ENCODE results near the gene CORO1C.

The CORO1C gene

GRCh38 chr12:108642269-108642870, 88.9 kb downstream of the CORO1C start:
- Histone ChIP-seq H3K36me3 (ENCODE audit: insufficient read depth, low read length) (peaks cover 8% of the 10 kb centered on the region), H3K9ac (ENCODE audit: low read depth, low read length) (no peak overlapping the region), H3K4me1 (ENCODE audit: insufficient read depth, low read length) (peaks cover 28% of the 10 kb centered on the region)

DNA sequence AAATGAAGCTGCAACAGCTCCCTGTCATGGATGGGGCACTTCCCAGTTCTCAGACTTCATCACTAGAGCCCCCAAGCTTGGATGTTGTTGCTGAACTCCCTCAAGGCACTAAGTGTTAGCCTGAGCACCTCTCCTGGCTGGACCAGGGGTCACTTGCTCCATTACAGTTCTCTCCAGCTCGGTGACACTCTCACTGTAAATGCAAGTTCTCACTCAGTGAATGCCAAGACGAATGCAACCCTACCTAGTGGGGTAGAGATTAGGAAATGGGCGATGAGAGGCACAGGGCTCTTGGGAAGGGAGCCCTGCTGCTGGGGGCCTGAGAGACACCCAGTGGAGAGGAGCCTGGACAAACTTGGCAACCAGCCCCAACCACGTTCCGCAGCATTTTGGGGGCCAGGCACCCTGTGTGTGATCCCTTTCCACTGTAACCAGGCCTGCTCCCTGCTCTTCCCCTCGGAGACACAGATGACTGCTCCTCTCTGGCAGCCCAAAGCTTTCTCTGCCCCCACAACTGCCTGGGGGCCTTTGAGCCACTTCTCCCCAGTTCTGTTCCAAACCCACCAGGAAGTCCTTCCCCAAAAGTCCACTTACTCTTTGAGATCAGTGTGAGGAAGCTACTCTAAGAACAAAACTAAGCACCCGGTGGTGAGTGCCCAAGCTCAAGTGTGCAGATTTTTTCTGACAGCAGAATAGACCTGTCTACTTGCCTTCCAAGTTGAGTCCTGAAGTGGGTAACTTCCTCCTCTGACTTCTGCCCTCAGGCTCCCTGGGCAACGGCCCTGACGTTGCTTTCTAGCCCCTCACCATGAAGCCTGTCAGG, 89.7 kb downstream of the CORO1C start:
- Histone ChIP-seq H3K9me3 (ENCODE audit: control insufficient read depth, insufficient read depth, low read length) (no peaks in the 10 kb centered on the region), H3K9ac (ENCODE audit: low read depth, low read length) (no peak overlapping the region), H3K36me3 (ENCODE audit: insufficient read depth, low read length) (peaks cover 8% of the 10 kb centered on the region), H3K4me1 (ENCODE audit: insufficient read depth, low read length) (peaks cover 33% of the 10 kb centered on the region)

More at GRCh38 chr12:108642269-108642870, 88.9 kb downstream of the CORO1C start:
- H3K9me3 ChIP-seq (ENCODE audit: control insufficient read depth, insufficient read depth, low read length) = no peaks in the 10 kb centered on the region

GRCh38 chr12:108640802-108641445, 90.4 kb downstream of the CORO1C start:
- Histone ChIP-seq H3K9ac (ENCODE audit: low read depth, low read length) (no peak overlapping the region), H3K4me1 (ENCODE audit: insufficient read depth, low read length) (peaks cover 33% of the 10 kb centered on the region), H3K9me3 (ENCODE audit: control insufficient read depth, insufficient read depth, low read length) (no peaks in the 10 kb centered on the region), H3K36me3 (ENCODE audit: insufficient read depth, low read length) (peaks cover 5% of the 10 kb centered on the region)

DNA sequence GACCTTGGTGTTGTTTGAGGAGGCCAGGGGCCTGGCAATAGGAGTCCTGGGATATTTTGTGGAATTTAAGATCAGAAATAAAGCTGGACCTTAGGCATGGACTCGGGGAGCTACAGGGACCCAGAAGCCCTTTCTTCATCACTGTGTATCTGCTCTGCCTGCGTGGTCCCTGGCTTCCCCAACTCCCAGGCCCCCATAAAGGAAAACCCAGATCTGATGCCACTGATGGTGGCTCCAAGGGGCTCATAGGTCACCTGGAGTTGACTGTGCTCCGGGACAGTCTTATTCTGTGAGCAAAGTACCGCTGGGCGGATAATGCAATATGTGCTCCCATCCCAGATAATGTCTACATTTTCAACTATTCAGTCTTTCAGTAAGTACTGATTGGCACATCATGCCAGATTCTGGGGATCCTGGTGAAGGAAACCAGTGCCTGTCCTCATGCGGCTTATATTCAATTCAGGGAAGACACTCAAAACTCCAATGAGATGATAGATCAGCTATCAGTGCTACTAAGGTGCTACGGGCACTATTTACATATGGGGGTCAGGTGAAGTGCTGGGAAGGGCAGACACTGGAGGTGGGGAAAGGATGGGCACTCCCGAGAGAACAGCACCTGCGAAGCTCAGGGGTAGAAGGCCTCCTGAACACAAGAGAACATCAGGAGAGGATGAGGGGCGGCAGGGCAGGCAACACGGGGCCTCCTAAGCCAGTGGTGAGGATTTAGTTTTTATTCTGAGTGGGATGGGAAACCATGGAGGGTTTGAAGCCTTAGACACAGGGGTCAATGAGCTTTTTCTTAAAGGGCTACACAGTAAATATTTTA, 92.1 kb downstream of the CORO1C start:
- Histone ChIP-seq H3K9me3 (ENCODE audit: control insufficient read depth, insufficient read depth, low read length) (no peaks in the 10 kb centered on the region), H3K4me1 (ENCODE audit: insufficient read depth, low read length) (peaks cover 45% of the 10 kb centered on the region), H3K36me3 (ENCODE audit: insufficient read depth, low read length) (0 out of 2 replicates have a peak, but pooled peaks cover 2% of the 10 kb centered on the region), H3K9ac (ENCODE audit: low read depth, low read length) (no peak overlapping the region)

- Histone ChIP-seq H3K4me1 (ENCODE audit: insufficient read depth, low read length) (peaks cover 51% of the 10 kb centered on the region), H3K36me3 (ENCODE audit: insufficient read depth, low read length) (0 out of 2 replicates have a peak, but pooled peaks cover 2% of the 10 kb centered on the region), H3K9ac (ENCODE audit: low read depth, low read length) (peak overlapping the region; percentile 1; the same call in 1 of the 2 replicates), H3K9me3 (ENCODE audit: control insufficient read depth, insufficient read depth, low read length) (no peaks in the 10 kb centered on the region)
Observed at GRCh38 chr12:108638141-108638827, 93.0 kb downstream of the CORO1C start.

DNA sequence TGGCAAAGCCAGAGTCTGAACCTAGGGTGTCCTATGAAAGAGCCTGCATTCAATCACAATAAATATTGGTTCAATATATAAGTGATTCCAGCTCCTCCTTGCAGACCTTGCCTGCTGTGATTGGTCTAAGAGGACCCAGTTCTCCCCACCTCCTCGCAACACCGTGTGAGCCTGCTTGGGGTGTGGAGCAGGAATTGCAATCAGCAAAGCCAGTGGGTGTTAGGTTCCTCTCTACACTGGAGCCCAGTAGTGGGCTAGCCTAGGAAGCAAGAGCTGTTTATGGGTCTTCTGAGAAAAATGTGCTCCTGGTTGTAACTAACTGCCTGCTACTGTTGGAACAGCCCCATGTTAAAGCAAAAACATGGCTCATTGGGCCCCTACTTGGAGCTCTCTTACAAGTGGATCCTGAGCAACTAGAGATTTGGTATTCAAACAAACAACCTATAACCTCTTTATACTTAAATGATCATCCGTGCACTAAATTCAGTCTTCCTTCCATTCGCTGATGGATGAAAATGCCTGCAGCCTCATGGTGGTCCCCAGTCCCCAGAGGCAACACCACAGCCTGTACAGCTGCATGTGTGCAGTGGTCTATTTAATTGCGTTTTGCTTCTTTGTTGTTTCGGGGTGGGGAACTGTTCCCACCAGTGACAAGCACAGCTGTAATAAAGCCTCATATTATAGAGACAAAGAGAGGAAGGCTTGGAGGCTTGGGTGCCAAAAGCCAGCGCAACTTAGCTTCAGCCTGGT, 93.9 kb downstream of the CORO1C start:
- Histone ChIP-seq H3K9me3 (ENCODE audit: control insufficient read depth, insufficient read depth, low read length) (no peaks in the 10 kb centered on the region), H3K9ac (ENCODE audit: low read depth, low read length) (no peak overlapping the region), H3K36me3 (ENCODE audit: insufficient read depth, low read length) (no peaks in the 10 kb centered on the region), H3K4me1 (ENCODE audit: insufficient read depth, low read length) (peaks cover 51% of the 10 kb centered on the region)

DNA sequence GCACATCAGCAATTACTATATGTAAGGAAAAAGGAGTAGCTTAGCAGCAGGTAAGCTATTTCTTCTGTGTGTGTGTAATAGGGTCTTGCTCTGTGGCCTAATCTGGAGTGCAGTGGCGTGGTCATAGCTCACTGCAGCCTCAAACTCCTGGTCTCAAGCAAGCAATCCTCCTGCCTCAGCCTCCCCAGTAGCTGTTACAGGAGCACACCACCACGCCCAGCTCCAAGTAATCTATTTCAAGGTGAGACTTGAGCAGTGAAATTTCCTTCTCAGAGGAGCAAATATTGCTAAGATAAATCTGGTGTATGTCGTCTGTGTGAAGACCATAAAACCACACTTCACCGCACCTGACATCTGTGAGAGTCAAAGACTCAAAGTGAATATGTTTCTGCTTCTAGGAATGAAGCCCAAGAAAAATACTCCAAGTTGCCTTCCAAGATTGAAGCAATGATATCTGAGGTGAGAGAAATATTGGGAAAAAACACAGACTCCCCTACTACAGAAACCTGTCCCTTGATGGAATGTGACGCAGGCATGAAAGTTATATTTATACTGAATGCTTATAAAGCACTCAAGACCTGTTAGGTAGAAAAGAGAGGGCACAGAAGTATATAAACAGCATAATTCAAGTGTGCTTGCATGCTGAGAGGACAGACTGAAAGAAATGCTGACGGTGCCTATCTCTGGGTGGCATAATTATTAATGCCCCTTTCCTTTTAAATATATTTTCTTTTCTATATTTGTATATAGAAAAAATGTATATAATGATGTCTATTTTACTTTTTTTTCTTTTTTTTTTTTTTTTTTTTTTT, 95.1 kb downstream of the CORO1C start:
- Histone ChIP-seq H3K9me3 (ENCODE audit: control insufficient read depth, insufficient read depth, low read length) (no peaks in the 10 kb centered on the region), H3K4me1 (ENCODE audit: insufficient read depth, low read length) (peaks cover 43% of the 10 kb centered on the region)

DNA sequence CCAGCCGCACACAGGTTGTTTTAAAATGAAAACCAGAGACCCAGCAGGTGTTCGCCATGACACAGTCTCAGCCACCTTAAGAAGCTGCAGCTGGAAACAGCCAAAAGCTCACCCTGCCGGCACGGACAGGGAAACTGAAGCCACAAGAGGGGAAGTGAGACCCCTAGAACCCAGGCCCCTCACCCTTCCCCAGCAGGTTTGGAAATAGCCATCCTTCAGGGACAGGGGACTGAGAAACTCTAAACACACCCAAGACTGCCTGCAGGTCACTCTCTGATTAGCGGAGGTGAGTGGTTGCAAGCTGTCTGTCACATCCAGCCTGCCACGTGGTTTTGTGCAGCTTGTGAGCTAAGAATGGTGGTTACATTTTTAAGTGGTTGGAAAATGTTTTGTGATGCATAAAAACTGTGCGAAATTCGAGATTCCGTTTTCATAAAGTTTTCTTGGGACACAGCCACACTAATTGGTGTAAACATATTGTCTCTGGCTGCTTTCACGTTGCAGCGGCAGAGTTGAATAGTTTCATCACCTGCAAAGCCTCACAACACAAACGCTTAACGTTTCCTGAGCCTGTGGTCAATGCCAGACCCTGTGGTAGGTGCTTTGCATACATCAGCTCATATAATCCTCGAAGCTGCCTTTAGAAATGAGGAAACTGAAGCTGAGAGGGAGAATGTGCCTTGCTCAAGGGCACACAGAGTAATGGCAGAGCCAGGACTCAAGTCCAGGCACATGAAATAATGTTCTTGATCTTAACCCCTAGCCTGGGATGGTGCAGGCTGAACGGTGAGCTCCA, 95.9 kb downstream of the CORO1C start:
- H3K4me1 ChIP-seq (ENCODE audit: insufficient read depth, low read length) = peaks cover 42% of the 10 kb centered on the region
- no peak overlapping the region for H3K9ac ChIP-seq (ENCODE audit: low read depth, low read length)

More for the DNA sequence above, 95.1 kb downstream of the CORO1C start:
- Histone ChIP-seq H3K9ac (ENCODE audit: low read depth, low read length) (no peak overlapping the region), H3K36me3 (ENCODE audit: insufficient read depth, low read length) (no peaks in the 10 kb centered on the region)

GRCh38 chr12:108634341-108634751, 97.0 kb downstream of the CORO1C start:
- H3K9ac ChIP-seq (ENCODE audit: low read depth, low read length) = no peak overlapping the region
- peaks cover 49% of the 10 kb centered on the region for H3K4me1 ChIP-seq (ENCODE audit: insufficient read depth, low read length)
- no peaks in the 10 kb centered on the region for H3K9me3 ChIP-seq (ENCODE audit: control insufficient read depth, insufficient read depth, low read length)
- H3K36me3 ChIP-seq (ENCODE audit: insufficient read depth, low read length) = no peaks in the 10 kb centered on the region

More for the DNA sequence above, 95.9 kb downstream of the CORO1C start:
- H3K36me3 ChIP-seq (ENCODE audit: insufficient read depth, low read length) = no peaks in the 10 kb centered on the region
- no peaks in the 10 kb centered on the region for H3K9me3 ChIP-seq (ENCODE audit: control insufficient read depth, insufficient read depth, low read length)

GRCh38 chr12:108633534-108634248, 97.6 kb downstream of the CORO1C start, which contains the start of gene SELPLG:
Gene SELPLG (minus strand): TSS chr12:108633894. CDS start chr12:108624307, 9,587 bp downstream.
- no peaks in the 10 kb centered on the region for H3K36me3 ChIP-seq (ENCODE audit: insufficient read depth, low read length)
- H3K4me1 ChIP-seq (ENCODE audit: insufficient read depth, low read length) = peaks cover 47% of the 10 kb centered on the region
- no peak within 1 kb of the TSS for H3K9ac ChIP-seq (ENCODE audit: low read depth, low read length)
- H3K9me3 ChIP-seq (ENCODE audit: control insufficient read depth, insufficient read depth, low read length) = no peaks in the 10 kb centered on the region

DNA sequence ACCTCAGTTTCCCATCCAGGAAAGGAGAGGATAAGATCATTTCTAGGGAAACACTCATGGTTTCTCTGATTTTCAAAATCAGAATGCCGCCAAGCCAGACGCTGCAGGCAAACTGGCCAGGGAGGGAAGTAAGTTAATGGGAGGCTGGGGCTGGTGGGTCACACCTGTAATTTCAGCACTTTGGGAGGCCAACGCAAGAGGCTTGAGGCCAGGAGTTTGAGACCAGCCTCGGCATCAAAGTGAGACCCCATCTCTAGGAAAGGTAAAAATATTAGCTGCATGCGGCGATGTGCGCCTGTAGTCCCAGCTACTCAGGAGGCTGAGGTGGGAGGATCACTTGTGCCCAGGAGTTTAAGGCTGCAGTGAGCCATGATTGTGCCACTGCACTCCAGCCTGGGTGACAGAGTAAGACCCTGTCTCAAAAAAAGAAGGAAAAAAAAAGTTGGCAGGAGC, 98.2 kb downstream of the CORO1C start:
- Histone ChIP-seq H3K9ac (ENCODE audit: low read depth, low read length) (no peak overlapping the region), H3K9me3 (ENCODE audit: control insufficient read depth, insufficient read depth, low read length) (no peaks in the 10 kb centered on the region), H3K36me3 (ENCODE audit: insufficient read depth, low read length) (no peaks in the 10 kb centered on the region), H3K4me1 (ENCODE audit: insufficient read depth, low read length) (peaks cover 47% of the 10 kb centered on the region)

Data from ES-I3 (cell line).